HG02678 (cell line): ENCODE results near the gene BMP8B.
"Not testable (repeated sequence)": the region's sequence is repeated elsewhere in the genome, so short reads cannot be mapped to it uniquely, and the experiment has no call there.

Experiments used
- ATAC-seq: cut with Tn5 transposase; IDR thresholded peaks from one replicate; pipeline ENCODE4 v1.9.1; 2021; ENCODE audit warnings: mild to moderate bottlenecking, moderate library complexity; ENCODE audit not compliant: unreplicated experiment

The BMP8B gene

GRCh38 chr1:39816415-39817090 lies 27.9 kb upstream of the BMP8B start:
- ATAC-seq = peak; percentile 44

- ATAC-seq = no peak
Observed at GRCh38 chr1:39812913-39813312, 24.2 kb upstream of the BMP8B start.

GRCh38 chr1:39808784-39809517 lies 20.3 kb upstream of the BMP8B start:
- ATAC-seq = no peak

DNA sequence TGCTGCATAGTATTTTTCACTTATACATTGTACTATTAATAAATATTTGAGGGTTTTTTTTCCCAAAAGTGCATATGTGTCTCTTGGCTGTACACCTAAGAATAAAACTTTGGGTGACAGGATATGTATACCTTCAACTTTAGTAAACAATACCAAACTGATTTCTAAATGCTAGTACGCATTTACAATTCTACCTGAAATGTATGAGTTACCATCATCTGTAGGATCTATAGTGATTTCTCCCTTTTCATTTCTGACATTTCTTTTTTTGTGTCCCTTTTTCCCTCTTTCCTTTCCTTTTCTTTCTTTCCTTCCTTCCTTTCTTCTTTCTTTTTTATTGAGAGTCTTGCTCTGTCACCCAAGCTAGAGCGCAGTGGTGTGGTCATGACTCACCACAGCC lies 16.7 kb upstream of the BMP8B start:
- ATAC-seq = no peak

DNA sequence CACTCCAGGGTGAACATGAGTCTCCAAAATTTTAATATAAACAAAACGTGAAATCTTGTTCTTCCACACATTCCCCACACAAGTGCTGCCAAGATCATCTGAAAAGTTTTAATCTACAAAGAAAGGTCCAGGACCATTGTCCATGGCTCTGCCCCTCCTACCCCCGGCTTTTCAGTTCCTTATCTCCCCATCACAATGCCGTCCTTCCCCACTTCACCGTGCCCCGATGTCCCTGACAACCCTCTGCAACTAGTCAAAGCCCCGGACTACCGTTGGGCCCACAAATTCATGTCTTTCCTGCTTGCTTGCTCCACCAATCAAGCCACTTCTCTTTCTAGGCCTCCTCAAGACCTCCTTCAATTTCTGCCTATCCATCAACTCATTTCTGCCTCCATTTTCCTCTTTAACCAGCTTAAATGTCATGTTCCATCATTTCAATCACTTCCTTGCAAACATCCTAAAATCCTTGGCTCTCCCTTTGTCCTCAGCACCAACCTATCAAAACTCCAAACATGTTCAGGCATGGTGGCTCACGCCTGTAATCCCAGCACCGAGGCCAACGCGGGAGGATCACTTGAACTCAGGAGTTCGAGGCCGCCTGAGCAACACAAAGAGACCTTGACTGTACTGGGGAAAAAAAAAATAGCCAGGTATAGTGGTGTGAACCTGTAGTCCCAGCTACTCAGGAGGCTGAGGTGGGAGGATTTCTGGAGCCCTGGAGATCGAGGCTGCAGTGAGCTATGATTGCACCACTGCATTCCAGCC lies 14.0 kb upstream of the BMP8B start:
- no peak for ATAC-seq

DNA sequence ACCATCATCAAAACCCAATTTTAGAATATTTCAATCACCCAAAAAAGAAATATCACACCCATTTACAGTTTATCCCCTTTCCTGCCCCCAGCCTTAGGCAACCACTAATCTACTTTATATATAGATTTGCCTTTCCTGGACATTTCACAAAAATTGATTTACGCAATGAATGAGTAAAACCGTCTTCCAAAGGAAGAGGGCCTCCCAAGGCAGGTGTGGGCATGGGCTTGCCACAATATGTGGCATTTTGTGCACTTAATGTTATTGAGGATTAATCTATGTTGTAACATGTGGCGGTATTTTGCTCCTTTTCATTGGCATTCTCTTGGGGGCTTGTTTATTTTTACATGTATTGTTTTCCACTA lies 11.8 kb upstream of the BMP8B start:
- no peak for ATAC-seq

DNA sequence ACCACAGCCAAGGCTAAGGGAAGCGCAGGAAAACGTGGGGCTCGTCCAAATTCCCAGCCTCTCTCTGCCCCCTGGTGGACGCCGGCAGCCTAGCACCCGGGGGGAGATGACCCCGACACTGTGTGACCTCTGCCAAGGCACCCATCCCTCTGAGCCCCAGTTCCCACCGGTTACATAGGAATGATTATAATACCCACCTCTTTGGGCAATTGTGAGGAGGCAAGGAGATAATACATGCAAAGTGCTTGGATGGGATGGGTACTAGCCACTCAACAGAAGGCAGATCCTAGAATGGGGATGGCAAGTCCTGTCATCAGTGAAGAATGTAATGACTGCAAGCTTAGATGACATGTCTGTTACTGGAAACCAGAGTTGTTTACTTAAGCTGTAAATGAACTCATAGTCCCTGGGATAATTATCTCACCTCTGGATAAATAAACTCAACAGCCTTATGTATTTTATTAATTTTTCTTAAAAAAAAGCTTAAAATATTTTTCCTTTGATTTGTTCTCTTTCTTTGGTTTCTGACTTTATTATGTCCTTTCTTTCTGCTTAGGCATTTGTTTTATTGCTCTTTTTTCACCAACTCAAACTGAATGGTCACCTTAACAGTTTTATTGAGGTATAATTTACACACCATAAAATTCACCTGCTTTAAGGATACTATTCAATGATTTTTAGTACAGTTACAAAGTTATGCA lies 11.3 kb upstream of the BMP8B start:
- ATAC-seq = peak; percentile 54

DNA sequence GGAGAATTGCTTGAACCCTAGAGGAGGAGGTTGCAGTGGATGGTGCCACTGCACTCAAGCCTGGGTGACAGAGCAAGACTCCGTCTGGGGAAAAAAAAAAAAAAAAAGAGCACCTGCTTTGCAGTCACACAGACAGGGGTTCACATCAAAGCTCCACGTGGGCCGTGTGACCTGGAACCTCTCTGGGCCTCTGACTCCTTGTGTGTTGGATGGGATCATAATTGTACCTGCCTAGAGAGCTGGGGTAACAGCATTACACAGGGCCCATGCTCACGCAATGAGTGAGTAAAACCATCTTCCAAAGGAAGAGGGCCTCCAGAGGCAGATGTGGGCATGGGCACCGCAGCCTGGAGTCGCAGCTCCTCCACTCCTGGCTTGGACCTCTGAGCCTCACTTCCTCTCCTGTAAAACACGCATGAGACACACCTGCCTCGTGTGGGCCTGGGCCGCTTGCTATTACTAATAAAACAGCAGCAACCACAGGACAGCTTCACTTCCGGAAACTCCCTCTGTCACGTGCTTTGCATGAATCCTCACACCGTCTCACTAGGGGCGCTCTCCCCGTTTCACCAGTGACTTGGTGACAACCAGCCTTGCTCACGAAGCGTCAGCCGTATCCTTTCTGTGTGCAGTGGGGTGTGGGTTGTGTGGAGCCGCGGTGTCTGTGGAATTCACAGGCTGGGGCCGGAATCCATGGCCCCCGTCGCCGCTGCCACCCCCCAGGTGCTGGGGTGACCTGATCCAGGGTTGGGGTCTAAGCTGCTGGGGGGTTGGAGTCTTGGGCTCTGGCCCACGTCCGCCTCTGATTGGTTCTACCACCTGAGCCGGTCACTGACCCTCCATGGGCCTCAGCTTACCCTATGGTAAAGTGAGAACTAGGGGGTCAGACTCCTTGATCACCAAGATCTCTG lies 10.4 kb upstream of the BMP8B start:
- peak; percentile 90 for ATAC-seq

GRCh38 chr1:39795651-39796050 lies 7.0 kb upstream of the BMP8B start:
- no peak for ATAC-seq

GRCh38 chr1:39791838-39792237 lies 3.2 kb upstream of the BMP8B start:
- no peak for ATAC-seq

DNA sequence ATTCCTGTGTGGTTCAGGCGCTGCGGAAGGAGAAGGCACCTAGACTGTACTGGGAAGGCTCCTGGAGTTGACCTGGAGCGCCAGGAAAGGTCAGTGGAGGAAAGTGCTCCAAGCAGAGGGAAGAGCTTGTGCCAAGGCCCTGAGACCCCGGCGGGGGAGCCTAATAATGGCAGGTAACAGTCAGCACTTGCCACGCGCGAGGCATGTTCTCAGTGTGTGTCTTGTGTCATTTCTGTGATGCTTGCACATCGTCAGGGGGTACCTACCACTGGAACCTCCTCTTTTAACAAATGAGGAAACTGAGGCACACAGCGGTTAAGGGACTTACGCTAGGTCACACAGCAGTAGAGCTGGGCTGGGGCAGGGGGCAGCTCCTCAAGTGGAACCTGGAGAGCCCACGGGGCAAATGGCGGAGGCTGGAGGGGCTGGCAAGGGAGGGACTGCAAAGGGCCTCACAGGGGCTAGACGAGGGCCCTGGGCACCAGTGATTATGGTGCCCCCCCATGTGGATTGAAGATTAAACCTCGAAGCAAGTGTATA lies 976 bp upstream of the BMP8B start:
- no peak for ATAC-seq

DNA sequence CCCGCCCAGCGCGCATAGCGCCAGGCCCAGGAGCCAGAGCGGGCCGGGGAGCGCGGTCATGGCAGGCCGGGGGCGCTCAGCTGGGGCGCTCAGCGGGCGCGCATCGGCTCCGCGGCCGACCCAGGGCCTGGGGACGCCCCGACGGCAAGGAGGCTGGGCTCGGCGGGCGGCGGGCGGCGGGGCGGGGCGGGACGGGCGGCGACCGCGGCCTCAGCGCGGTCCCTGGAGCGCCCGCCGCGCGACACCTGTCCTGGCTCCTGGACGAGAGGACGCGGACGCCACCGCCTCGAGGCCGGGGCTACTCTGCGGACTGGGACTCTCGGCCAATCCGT lies 273 bp downstream of the BMP8B start:
- ATAC-seq = no peak

GRCh38 chr1:39787964-39788363 lies 701 bp downstream of the BMP8B start:
- ATAC-seq = not testable (repeated sequence)

DNA sequence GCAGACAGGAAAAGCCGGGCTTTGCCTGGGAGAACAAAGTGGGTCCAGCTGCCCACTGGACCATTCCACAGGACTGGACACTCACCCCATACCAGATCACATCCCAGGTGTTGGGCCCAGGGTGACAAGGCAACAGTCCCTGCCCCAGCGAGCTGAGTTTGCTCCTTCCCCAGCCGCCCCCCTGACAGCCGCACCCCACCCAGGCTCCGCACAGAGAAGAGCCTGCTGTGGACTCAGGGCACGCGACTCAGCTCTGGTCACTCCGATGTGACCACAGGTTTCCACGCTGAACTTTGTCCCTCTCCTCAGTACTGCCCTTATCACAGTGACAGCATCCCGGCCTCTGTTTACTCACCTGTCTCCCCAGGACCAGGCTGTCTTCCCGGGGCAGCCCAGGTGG lies 1.2 kb downstream of the BMP8B start:
- ATAC-seq = no peak

DNA sequence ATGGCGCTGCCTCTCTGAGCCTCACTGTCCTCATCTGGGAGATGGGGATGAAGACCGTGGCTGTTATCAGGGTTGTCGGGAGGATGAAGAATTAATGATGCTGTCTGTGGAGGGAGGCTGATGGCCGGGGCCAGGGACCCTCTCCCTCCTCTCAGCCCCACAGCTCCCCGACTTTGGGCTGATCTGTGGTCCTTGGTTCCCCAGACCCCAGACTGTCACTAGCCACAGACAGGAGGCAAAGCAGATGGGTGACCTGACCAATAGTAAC lies 1.6 kb downstream of the BMP8B start:
- ATAC-seq = not testable (repeated sequence)

- not testable (repeated sequence) for ATAC-seq
Observed at GRCh38 chr1:39786303-39787107, 2.2 kb downstream of the BMP8B start.

DNA sequence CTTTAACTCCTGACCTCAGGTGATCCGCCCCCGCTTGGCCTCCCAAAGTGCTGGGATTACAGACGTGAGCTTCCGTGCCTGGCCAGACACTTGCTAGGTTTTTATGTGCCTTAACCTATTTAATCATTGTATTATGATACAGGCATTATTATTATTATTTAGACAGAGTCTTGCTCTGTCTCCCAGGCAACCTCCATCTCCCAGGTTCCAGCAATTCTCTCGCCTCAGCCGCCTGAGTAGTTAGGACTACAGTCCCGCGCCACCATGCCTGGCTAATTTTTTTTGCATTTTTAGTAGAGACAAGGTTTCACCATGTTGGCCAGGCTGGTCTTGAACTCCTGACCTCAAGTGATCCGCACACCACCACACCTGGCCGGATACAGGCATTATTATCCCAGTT lies 6.0 kb downstream of the BMP8B start:
- not testable (repeated sequence) for ATAC-seq

DNA sequence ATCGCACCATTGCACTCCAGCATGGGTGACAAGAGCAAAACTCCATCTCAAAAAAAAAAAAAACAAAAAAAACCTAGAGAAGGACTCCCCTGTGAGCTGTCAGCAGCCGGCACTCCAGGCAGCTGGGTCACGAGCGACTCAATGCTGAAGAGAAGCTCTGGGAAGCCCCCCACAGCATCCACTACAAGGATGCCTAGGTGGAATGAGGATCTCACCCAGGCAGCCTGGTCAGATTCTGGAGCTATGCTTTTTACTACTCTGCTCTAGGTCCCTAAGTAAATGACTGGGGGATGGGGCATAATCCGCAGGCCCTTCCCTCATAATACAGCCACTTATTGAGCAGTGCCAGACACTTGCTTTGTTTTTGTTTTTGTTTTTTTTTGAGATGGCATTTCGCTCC lies 6.6 kb downstream of the BMP8B start:
- no peak for ATAC-seq

- ATAC-seq = no peak
Observed at GRCh38 chr1:39781349-39781715, 7.3 kb downstream of the BMP8B start.

DNA sequence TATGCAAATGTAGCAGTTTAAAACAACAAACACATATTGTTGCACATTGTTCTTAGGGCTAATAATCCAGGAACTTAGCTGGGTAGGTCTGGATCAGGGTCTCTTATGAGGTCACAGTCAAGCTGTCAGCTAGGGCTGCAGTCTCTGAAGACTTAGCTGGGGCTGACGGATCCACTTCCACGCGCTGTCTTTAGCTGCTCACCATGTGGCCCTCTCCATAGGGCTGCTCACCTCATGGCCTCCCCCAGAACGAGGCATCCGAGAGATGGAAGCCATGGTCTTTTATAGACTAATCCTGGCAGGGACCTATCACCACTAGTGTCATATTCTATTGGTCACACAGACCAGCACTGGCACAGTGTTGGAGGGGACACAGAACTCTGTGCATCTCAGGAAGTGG lies 8.8 kb downstream of the BMP8B start:
- no peak for ATAC-seq
